ENCODE data around the gene ZMIZ1.

Gene ZMIZ1

DNA sequence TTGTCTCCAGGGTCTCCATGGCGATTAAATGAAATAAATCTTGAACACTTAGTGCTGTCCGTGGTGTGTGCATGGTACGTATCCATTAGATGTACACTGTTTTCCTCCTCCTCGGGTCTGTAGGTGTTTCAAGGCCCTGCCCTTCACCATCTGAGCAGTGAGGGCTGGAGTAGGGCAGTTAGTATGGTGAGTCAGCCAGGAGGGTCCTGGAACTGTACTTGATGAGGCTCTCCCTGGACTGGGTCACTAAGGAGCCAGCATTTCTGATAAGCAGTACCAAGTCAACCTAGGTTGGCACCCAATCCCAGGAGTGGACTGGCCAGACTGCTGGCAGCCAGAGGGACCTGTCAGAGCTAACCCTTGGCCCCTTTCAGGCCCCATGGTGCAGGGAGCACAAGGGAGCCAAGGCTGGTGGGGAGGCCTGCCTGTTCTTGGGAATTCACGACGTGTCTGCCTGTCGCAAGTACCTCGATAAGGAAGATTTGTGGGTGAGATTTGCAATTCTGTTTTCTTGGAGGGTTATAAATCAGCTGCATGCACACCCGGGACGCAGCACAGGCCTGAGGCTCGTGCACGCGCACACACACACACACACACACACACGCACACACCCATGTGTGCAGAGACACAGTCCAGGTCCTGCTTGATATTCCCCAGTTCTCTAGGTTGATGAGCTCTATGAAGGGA, 114.2 kb downstream of the ZMIZ1 start:
- peaks cover 0 to 35% (median 20%) of the 10 kb centered on the region in 5 donors for H3K36me3 ChIP-seq (ENCODE audit: control insufficient read depth in 5 of 5, insufficient read depth in 5 of 5, low read length in 5 of 5)
- H3K27me3 ChIP-seq (ENCODE audit: control insufficient read depth in 5 of 5, insufficient read depth in 4 of 5, low read length in 5 of 5), result no peaks in the 10 kb centered on the region
- H3K27ac ChIP-seq (ENCODE audit: low read depth, low read length), result peak overlapping the region; percentile 16
- no peaks in the 10 kb centered on the region for H3K9me3 ChIP-seq (ENCODE audit: control insufficient read depth in 5 of 5, low read length in 5 of 5)
- H3K9ac ChIP-seq (ENCODE audit: low read length in 5 of 5), result no peak overlapping the region
- peaks cover 25 to 100% (median 87%) of the 10 kb centered on the region in 5 donors for H3K4me1 ChIP-seq (ENCODE audit: control insufficient read depth in 5 of 5, insufficient read depth in 5 of 5, low read length in 5 of 5)
- H3K4me3 ChIP-seq (ENCODE audit: low read depth in 1 of 5, low read length in 5 of 5), result no peak overlapping the region

DNA sequence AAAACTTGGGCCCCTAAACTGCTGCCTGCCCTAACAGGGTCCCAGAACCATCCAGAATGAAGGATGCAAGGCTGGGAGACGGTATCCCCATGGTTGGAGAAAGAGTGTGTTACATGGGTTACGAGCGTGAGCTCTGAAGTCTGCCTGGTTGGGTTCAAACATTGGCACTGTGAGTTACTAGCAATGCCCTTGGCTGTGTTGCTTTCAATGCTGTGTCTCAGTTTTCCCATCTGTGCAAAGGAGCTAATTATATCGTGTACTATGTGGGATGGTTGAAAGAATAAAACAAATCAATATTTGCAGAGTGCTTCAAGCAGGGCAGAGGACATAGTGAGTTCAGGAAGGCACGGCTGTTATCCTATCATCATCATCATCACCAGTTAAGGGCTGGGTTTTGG, 114.7 kb downstream of the ZMIZ1 start:
- Histone ChIP-seq H3K4me3 (ENCODE audit: low read depth in 1 of 5, low read length in 5 of 5) (no peak overlapping the region), H3K9me3 (ENCODE audit: control insufficient read depth in 5 of 5, low read length in 5 of 5) (no peaks in the 10 kb centered on the region), H3K9ac (ENCODE audit: low read length in 5 of 5) (no peak overlapping the region), H3K27ac (ENCODE audit: low read depth, low read length) (peak overlapping the region; percentile 16), H3K4me1 (ENCODE audit: control insufficient read depth in 5 of 5, insufficient read depth in 5 of 5, low read length in 5 of 5) (peaks cover 22 to 99% (median 87%) of the 10 kb centered on the region in 5 donors), H3K27me3 (ENCODE audit: control insufficient read depth in 5 of 5, insufficient read depth in 4 of 5, low read length in 5 of 5) (no peaks in the 10 kb centered on the region), H3K36me3 (ENCODE audit: control insufficient read depth in 5 of 5, insufficient read depth in 5 of 5, low read length in 5 of 5) (peaks cover 0 to 35% (median 18%) of the 10 kb centered on the region in 5 donors)

DNA sequence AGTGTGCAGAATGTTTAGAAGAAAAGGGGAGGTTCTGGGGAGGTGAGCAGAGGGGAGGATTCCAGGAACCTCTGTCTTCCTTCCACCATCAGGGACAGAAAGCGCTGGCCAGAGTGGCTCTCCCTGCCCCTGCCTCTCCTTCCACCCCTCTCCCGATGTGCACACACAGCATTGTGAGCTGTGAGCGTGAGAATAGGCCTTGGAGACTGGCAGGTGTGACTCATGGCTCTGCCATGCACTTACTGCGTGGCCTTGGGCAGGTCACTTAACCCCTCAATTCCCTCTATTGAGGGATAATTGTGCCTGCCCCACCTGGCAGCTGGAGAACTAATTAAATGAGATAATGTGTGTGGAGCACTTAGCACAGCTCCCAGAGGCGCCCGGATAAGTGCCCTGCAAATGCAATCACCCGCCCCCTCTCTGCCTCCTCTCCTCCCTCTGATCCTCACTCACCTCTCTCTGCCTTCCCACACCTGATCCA, 115.4 kb downstream of the ZMIZ1 start:
- peaks cover 26 to 99% (median 87%) of the 10 kb centered on the region in 5 donors for H3K4me1 ChIP-seq (ENCODE audit: control insufficient read depth in 5 of 5, insufficient read depth in 5 of 5, low read length in 5 of 5)
- H3K27me3 ChIP-seq (ENCODE audit: control insufficient read depth in 5 of 5, insufficient read depth in 4 of 5, low read length in 5 of 5), result no peaks in the 10 kb centered on the region
- H3K9ac ChIP-seq (ENCODE audit: low read length in 5 of 5), result no peak overlapping the region
- peaks cover 0 to 38% (median 18%) of the 10 kb centered on the region in 5 donors for H3K36me3 ChIP-seq (ENCODE audit: control insufficient read depth in 5 of 5, insufficient read depth in 5 of 5, low read length in 5 of 5)
- H3K27ac ChIP-seq (ENCODE audit: low read depth, low read length), result peak overlapping the region; percentile 16
- H3K9me3 ChIP-seq (ENCODE audit: control insufficient read depth in 5 of 5, low read length in 5 of 5), result no peaks in the 10 kb centered on the region
- no peak overlapping the region for H3K4me3 ChIP-seq (ENCODE audit: low read depth in 1 of 5, low read length in 5 of 5)

DNA sequence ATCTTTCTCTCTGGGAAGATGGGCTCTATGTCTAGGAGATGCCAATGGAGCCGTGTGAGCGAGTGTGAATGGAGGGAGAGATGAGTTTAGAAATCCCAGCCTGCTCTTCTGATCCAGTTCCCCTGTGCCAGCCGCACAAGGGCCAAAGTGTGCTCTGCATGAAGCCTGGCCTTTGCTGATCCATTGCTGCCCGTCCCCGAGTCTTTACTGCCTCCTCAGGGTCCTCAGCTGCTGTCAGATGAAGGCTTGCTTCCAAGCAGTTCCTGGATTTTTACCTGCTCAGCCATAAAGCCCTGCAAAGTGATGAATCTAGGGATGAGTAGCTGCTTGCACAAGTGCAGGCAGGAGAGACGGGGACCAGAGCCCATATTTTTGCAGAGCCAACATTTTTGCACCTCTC, 115.9 kb downstream of the ZMIZ1 start:
- H3K27me3 ChIP-seq (ENCODE audit: control insufficient read depth in 5 of 5, insufficient read depth in 4 of 5, low read length in 5 of 5), result no peaks in the 10 kb centered on the region
- peak overlapping the region; percentile 16 for H3K27ac ChIP-seq (ENCODE audit: low read depth, low read length)
- no peak overlapping the region for H3K4me3 ChIP-seq (ENCODE audit: low read depth in 1 of 5, low read length in 5 of 5)
- peaks cover 0 to 38% (median 15%) of the 10 kb centered on the region in 5 donors for H3K36me3 ChIP-seq (ENCODE audit: control insufficient read depth in 5 of 5, insufficient read depth in 5 of 5, low read length in 5 of 5)
- H3K4me1 ChIP-seq (ENCODE audit: control insufficient read depth in 5 of 5, insufficient read depth in 5 of 5, low read length in 5 of 5), result peaks cover 26 to 98% (median 84%) of the 10 kb centered on the region in 5 donors
- peak overlapping the region in 1 of 5 donors; percentile 17 for H3K9ac ChIP-seq (ENCODE audit: low read length in 5 of 5)
- H3K9me3 ChIP-seq (ENCODE audit: control insufficient read depth in 5 of 5, low read length in 5 of 5), result no peaks in the 10 kb centered on the region

DNA sequence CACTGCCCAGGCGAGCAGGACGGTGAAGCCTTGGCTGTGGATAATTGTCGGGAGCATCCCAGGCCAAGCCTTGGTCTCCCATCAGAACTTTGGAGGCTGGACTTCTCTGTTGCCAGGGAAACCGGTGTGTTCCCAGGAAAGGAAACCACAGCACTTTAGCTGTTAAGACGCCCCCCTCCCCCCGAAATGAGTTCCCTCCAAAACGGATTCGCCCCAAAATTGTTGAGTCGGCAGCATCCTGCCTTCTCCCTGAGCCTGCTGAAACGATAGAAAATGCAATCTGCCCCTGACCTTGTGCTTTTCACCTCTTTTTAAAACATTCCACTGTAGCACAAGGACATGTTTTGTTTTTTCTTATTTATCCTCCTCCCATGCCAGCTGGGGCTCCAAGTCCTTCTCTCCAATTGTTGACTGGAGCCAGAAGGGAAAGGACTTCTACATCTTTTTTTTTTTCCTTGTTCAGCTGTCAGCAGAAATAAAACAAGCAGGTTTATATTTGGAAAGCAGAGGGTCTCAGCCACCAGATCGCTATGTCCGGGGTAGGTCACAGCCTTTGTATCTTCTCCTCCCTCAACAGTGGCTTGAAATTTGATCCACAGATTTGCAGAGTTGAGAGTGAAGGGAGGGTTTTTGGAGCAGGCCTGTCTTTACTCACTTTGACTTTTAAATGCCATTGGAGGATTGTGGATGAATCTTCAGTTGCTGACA, 116.5 kb downstream of the ZMIZ1 start:
- no peaks in the 10 kb centered on the region for H3K27me3 ChIP-seq (ENCODE audit: control insufficient read depth in 5 of 5, insufficient read depth in 4 of 5, low read length in 5 of 5)

DNA sequence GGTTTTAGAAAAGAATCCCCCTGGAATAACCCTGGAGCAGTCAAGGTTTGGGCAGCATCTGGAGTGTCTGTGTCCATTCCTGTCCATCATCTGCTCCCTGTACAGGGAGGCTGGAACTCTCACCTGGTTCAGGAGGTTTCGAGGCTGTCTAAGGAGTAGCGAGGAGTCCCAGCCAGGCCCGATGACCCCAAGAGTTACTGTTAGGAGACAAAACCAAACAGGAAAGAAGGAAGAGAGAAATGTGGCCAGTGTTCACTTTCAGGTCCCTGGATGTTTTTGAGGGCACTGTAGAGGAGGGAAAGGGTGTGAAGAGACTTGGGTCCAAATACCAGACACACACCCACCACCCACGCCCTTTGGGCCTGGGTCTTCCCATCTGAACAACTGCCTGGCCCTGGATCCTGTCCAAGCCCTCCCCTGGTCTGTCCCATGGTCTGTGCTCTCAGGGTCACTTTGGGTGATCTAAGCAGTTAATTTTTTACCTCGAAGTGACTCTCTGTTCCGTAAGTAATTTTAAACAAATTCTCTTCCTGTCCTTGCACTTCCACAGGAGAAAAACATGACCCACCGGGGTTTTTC, 117.1 kb downstream of the ZMIZ1 start:
- no peaks in the 10 kb centered on the region for H3K9me3 ChIP-seq (ENCODE audit: control insufficient read depth in 5 of 5, low read length in 5 of 5)
- peak overlapping the region in 2 of 5 donors; percentile 11 to 16 for H3K9ac ChIP-seq (ENCODE audit: low read length in 5 of 5)
- no peaks in the 10 kb centered on the region for H3K27me3 ChIP-seq (ENCODE audit: control insufficient read depth in 5 of 5, insufficient read depth in 4 of 5, low read length in 5 of 5)
- H3K4me1 ChIP-seq (ENCODE audit: control insufficient read depth in 5 of 5, insufficient read depth in 5 of 5, low read length in 5 of 5), result peaks cover 26 to 99% (median 77%) of the 10 kb centered on the region in 5 donors
- H3K27ac ChIP-seq (ENCODE audit: low read depth, low read length), result peak overlapping the region; percentile 49
- no peak overlapping the region for H3K4me3 ChIP-seq (ENCODE audit: low read depth in 1 of 5, low read length in 5 of 5)
- H3K36me3 ChIP-seq (ENCODE audit: control insufficient read depth in 5 of 5, insufficient read depth in 5 of 5, low read length in 5 of 5), result peaks cover 0 to 38% (median 18%) of the 10 kb centered on the region in 5 donors

More for the DNA sequence above, 116.5 kb downstream of the ZMIZ1 start:
- peaks cover 0 to 38% (median 19%) of the 10 kb centered on the region in 5 donors for H3K36me3 ChIP-seq (ENCODE audit: control insufficient read depth in 5 of 5, insufficient read depth in 5 of 5, low read length in 5 of 5)
- H3K9ac ChIP-seq (ENCODE audit: low read length in 5 of 5), result peak overlapping the region in 2 of 5 donors; percentile 16 to 17
- peak overlapping the region; percentile 49 for H3K27ac ChIP-seq (ENCODE audit: low read depth, low read length)
- peaks cover 26 to 99% (median 79%) of the 10 kb centered on the region in 5 donors for H3K4me1 ChIP-seq (ENCODE audit: control insufficient read depth in 5 of 5, insufficient read depth in 5 of 5, low read length in 5 of 5)
- no peaks in the 10 kb centered on the region for H3K9me3 ChIP-seq (ENCODE audit: control insufficient read depth in 5 of 5, low read length in 5 of 5)
- H3K4me3 ChIP-seq (ENCODE audit: low read depth in 1 of 5, low read length in 5 of 5), result no peak overlapping the region

DNA sequence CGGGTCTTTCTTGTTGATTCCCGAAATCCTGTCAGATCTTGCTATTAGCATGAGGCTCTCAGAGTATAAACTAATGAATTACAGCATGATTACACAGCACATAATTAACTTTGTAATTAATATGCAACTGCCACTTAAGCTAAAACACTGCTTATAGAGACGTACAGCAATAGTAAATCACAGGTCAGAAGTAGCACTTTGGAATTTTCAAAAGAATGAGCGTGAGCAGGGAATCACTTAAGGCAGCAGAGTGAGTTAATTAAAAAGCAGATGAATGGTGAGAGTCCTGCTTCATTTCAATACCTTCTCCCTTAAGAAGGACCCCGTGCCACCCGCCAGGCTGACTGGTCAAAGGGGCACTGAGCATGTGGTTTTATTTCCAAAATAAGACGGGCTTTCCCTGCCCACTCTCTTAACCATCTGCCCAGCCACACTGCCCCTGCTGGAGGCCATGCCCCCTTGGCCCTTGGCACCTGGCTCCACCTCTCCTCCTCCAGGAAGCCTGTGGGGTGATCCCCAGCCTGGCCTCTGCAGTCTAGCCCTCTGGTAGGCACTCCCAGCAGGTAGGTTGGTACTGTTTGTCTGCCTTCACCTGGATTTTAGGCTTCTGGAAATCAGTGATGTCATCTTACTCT, 117.8 kb downstream of the ZMIZ1 start:
- H3K4me3 ChIP-seq (ENCODE audit: low read depth in 1 of 5, low read length in 5 of 5), result no peak overlapping the region
- H3K9me3 ChIP-seq (ENCODE audit: control insufficient read depth in 5 of 5, low read length in 5 of 5), result no peaks in the 10 kb centered on the region
- H3K36me3 ChIP-seq (ENCODE audit: control insufficient read depth in 5 of 5, insufficient read depth in 5 of 5, low read length in 5 of 5), result peaks cover 0 to 34% (median 16%) of the 10 kb centered on the region in 5 donors
- H3K9ac ChIP-seq (ENCODE audit: low read length in 5 of 5), result peak overlapping the region in 1 of 5 donors; percentile 11
- peaks cover 29 to 99% (median 79%) of the 10 kb centered on the region in 5 donors for H3K4me1 ChIP-seq (ENCODE audit: control insufficient read depth in 5 of 5, insufficient read depth in 5 of 5, low read length in 5 of 5)
- H3K27me3 ChIP-seq (ENCODE audit: control insufficient read depth in 5 of 5, insufficient read depth in 4 of 5, low read length in 5 of 5), result no peaks in the 10 kb centered on the region
- H3K27ac ChIP-seq (ENCODE audit: low read depth, low read length), result no peak overlapping the region

DNA sequence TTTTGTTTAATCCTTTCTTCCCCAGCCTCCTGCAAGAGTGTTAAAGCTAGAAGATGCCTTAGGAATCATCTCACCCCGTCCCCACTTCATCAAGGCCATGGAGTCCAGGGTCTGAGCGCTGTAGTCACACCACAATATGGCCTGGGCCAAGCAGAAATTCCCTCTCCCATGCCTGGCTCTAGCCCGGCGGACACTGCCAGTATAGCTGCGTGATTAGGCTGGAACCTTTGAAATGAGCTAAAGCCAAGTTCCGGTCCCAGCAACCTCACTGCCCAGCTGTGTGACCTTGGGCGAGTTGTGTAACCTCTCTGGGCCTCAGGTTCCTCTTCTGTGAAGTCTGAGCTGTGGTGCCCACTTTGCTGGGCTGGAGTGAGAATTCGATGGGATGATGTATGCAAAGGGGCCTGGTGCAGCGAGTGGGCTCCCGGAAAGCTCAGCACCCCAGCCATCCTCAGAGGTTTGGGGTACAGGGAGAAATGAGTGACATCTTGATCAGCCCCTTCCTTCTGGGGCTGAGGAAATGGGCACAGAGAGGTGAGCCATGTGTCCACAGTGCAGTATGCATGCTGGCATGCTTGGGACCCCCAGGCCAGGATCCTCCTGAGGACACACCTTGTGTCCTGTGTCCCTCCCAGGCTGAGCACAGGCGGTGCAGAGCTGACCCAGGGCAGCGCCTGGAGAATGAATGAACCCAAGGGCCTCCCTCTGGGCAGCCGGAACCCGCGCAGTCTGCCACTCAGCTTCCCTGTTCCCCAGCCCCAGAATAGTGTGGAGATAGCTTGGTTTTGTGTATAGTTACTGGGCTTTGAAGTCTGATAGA, 118.6 kb downstream of the ZMIZ1 start:
- H3K27me3 ChIP-seq (ENCODE audit: control insufficient read depth in 5 of 5, insufficient read depth in 4 of 5, low read length in 5 of 5), result no peaks in the 10 kb centered on the region
- peaks cover 30 to 99% (median 78%) of the 10 kb centered on the region in 5 donors for H3K4me1 ChIP-seq (ENCODE audit: control insufficient read depth in 5 of 5, insufficient read depth in 5 of 5, low read length in 5 of 5)
- H3K27ac ChIP-seq (ENCODE audit: low read depth, low read length), result no peak overlapping the region
- no peak overlapping the region for H3K4me3 ChIP-seq (ENCODE audit: low read depth in 1 of 5, low read length in 5 of 5)
- no peaks in the 10 kb centered on the region for H3K9me3 ChIP-seq (ENCODE audit: control insufficient read depth in 5 of 5, low read length in 5 of 5)
- H3K9ac ChIP-seq (ENCODE audit: low read length in 5 of 5), result no peak overlapping the region
- H3K36me3 ChIP-seq (ENCODE audit: control insufficient read depth in 5 of 5, insufficient read depth in 5 of 5, low read length in 5 of 5), result peaks cover 0 to 31% (median 15%) of the 10 kb centered on the region in 5 donors
